HepG2 (cell line): Measurements from ENCODE around the gene SLC51B. TPM values are rescaled to one million over a fixed set of nuclear protein-coding genes. Genes with fewer than 3 reads are reported as not detected.

Source experiments
- ATAC-seq: fragments of 200-7000 bp; cut with Tn5 transposase; 3 replicates; pipeline ENCODE4 v1.9.1; 2020; ENCODE audit warnings: mild to moderate bottlenecking, moderate library complexity
- BruUV-seq: library from RNA; stranded (reverse); fragments of 400-500 nt; replicated peaks from 2 replicates; lab custom pipeline; 2021; lab: Mats Ljungman, UMichigan
- CTCF ChIA-PET: fragments of 300-600 bp; formaldehyde crosslinking; extraction: SDS; loops from one replicate; lab custom pipeline; 2021; ENCODE audit warnings: low total read pairs, inconsistent platforms, low intra/inter-chr PET ratio; lab: Yijun Ruan, JAX
- POLR2A ChIA-PET: fragments of 350-600 bp; sonication (Branson Sonifier 250); formaldehyde crosslinking; loops from one replicate; lab custom pipeline; 2020; ENCODE audit warnings: antibody characterized with exemption, inconsistent platforms; lab: Yijun Ruan, JAX
- DNase-seq: peaks from one replicate; pipeline ENCODE4 v3.0.0-alpha.2; 2015; ENCODE audit warnings: low spot score
- FAIRE-seq: peaks from 3 replicates; lab custom pipeline; 2011; peaks lifted over from hg19 to GRCh38; lab: Jason Lieb, UNC
- H2AFZ ChIP-seq: one replicate; pipeline ENCODE4 v1.6.1; 2011; ENCODE audit warnings: low read length, inconsistent platforms
- H3K27ac ChIP-seq: fragments of 300-600 bp; 3 replicates; pipeline ENCODE4 v1.8.0; 2011; ENCODE audit warnings: mixed run types, mild to moderate bottlenecking, mixed read lengths, low read length, inconsistent platforms; ENCODE audit not compliant: insufficient read depth; ENCODE audit errors: extremely low read length
- H3K27me3 ChIP-seq, 2 experiments: fragments of 200-600 bp in 1 of 2; 2 replicates in 1 of 2; 3 replicates in 1 of 2; pipeline versions ENCODE4 v1.6.0 to v1.8.0; 2011; ENCODE audit warnings: low read length in 2 of 2, mild to moderate bottlenecking in 2 of 2, moderate library complexity in 2 of 2, inconsistent platforms in 1 of 2; ENCODE audit not compliant: insufficient read depth in 2 of 2, control insufficient read depth in 1 of 2
- H3K36me3 ChIP-seq, 2 experiments: fragments of 200-600 bp in 1 of 2; replicated peaks in 1 of 2; 2 replicates in 1 of 2; 3 replicates in 1 of 2; pipeline versions ENCODE4 v1.5.1 to v1.8.0; 2011; ENCODE audit warnings: low read length in 2 of 2, inconsistent platforms in 1 of 2; ENCODE audit not compliant: insufficient read depth in 2 of 2, control insufficient read depth in 1 of 2
- H3K4me1 ChIP-seq: 2 replicates; pipeline ENCODE4 v1.5.1; 2012; ENCODE audit warnings: low read length, inconsistent platforms; ENCODE audit not compliant: insufficient read depth
- H3K4me2 ChIP-seq: 2 replicates; pipeline ENCODE4 v1.6.0; 2011; ENCODE audit warnings: low read depth, low read length, inconsistent platforms
- H3K4me3 ChIP-seq, 3 experiments: fragments of 200-600 bp in 1 of 3; sonication (generic), shearing (Covaris generic) in 1 of 3; replicated peaks in 1 of 3; 2 replicates each; pipeline ENCODE4 v1.5.1; 2011 to 2016; ENCODE audit warnings: low read length in 3 of 3, inconsistent platforms in 2 of 3, low read depth in 2 of 3, mild to moderate bottlenecking in 2 of 3, control low read depth in 1 of 3, mixed read lengths in 1 of 3; ENCODE audit not compliant: insufficient read depth in 1 of 3
- H3K79me2 ChIP-seq: one replicate; pipeline ENCODE4 v1.6.1; 2011; ENCODE audit warnings: low read length, inconsistent platforms; ENCODE audit not compliant: insufficient read depth
- H3K9ac ChIP-seq: 2 replicates; pipeline ENCODE4 v1.6.0; 2011; ENCODE audit warnings: mild to moderate bottlenecking, low read depth, low read length, inconsistent platforms; ENCODE audit not compliant: insufficient read depth
- H3K9me3 ChIP-seq: 2 replicates; pipeline ENCODE4 v1.5.1; 2012; ENCODE audit warnings: mild to moderate bottlenecking, low read length
- H4K20me1 ChIP-seq: 2 replicates; pipeline ENCODE4 v1.6.0; 2011; ENCODE audit warnings: inconsistent platforms, mild to moderate bottlenecking, low read length, moderate library complexity; ENCODE audit not compliant: insufficient read depth
- CC2D1A ChIP-seq: sonication (generic); formaldehyde crosslinking; IDR thresholded peaks from 2 replicates; pipeline ENCODE4 v1.8.1; 2023; ENCODE audit warnings: mild to moderate bottlenecking, missing genetic modification reagents
- DMAP1 ChIP-seq: IDR thresholded peaks from 2 replicates; pipeline ENCODE4 v1.6.1; 2016
- ESRRA ChIP-seq: sonication (generic); formaldehyde crosslinking; IDR thresholded peaks from 2 replicates; pipeline ENCODE4 v1.5.1; 2020; ENCODE audit warnings: mild to moderate bottlenecking, low read depth, missing genetic modification reagents
- GABPA ChIP-seq, 2 experiments: IDR thresholded peaks; 2 replicates each; pipeline ENCODE4 v1.6.1; 2011 to 2016; ENCODE audit warnings: low read depth in 2 of 2, low read length in 1 of 2, missing biosample characterization in 1 of 2, missing genetic modification characterization in 1 of 2
- HOXA7 ChIP-seq: sonication (generic); formaldehyde crosslinking; IDR thresholded peaks from 2 replicates; pipeline ENCODE4 v1.8.1; 2022; ENCODE audit warnings: mild to moderate bottlenecking, missing genetic modification reagents, moderate library complexity
- HOXA9 ChIP-seq: sonication (generic); formaldehyde crosslinking; IDR thresholded peaks from 2 replicates; pipeline ENCODE4 v1.8.1; 2022; ENCODE audit warnings: missing genetic modification reagents, mild to moderate bottlenecking, moderate library complexity, borderline replicate concordance
- MLXIP ChIP-seq: sonication (generic); formaldehyde crosslinking; IDR thresholded peaks from 2 replicates; pipeline ENCODE4 v1.9.0; 2021; ENCODE audit warnings: missing genetic modification reagents, borderline replicate concordance
- MYC ChIP-seq: sonication (generic); formaldehyde crosslinking; IDR thresholded peaks from 2 replicates; pipeline ENCODE4 v1.9.0; 2021; ENCODE audit warnings: missing genetic modification reagents, borderline replicate concordance
- NR2F6 ChIP-seq, 2 experiments: IDR thresholded peaks; 2 replicates each; pipeline ENCODE4 v1.6.1; 2016; ENCODE audit warnings: antibody characterized with exemption in 1 of 2, mild to moderate bottlenecking in 1 of 2
- SRSF9 ChIP-seq: fragments of 200-400 bp; formaldehyde crosslinking; IDR thresholded peaks from 2 replicates; pipeline ENCODE4 v1.6.1; 2018; ENCODE audit warnings: borderline replicate concordance, mild to moderate bottlenecking, low read depth, low read length; ENCODE audit not compliant: insufficient read depth, poor library complexity, severe bottlenecking
- TBX3 ChIP-seq: fragments of 450-650 bp; IDR thresholded peaks from 2 replicates; pipeline ENCODE4 v1.6.1; 2017; ENCODE audit warnings: antibody characterized with exemption, mild to moderate bottlenecking, inconsistent platforms, borderline replicate concordance
- ZBTB21 ChIP-seq: sonication (generic); formaldehyde crosslinking; IDR thresholded peaks from 2 replicates; pipeline ENCODE4 v1.4.0; 2020; ENCODE audit warnings: missing genetic modification reagents
- ZNF33B ChIP-seq: sonication (generic); formaldehyde crosslinking; IDR thresholded peaks from 2 replicates; pipeline ENCODE4 v1.5.1; 2020; ENCODE audit warnings: mild to moderate bottlenecking, missing genetic modification reagents
- ZNF382 ChIP-seq: sonication (generic); formaldehyde crosslinking; IDR thresholded peaks from 2 replicates; pipeline ENCODE4 v1.5.0; 2020; ENCODE audit warnings: missing genetic modification reagents, mild to moderate bottlenecking, borderline replicate concordance
- ZNF567 ChIP-seq: sonication (generic); formaldehyde crosslinking; IDR thresholded peaks from 2 replicates; pipeline ENCODE4 v1.8.1; 2023; ENCODE audit warnings: mild to moderate bottlenecking, missing genetic modification reagents, borderline replicate concordance
- ZNF724P ChIP-seq: sonication (generic); formaldehyde crosslinking; IDR thresholded peaks from 2 replicates; pipeline ENCODE4 v1.8.0; 2022; ENCODE audit warnings: missing genetic modification reagents, borderline replicate concordance
- ZNF747 ChIP-seq: sonication (generic); formaldehyde crosslinking; IDR thresholded peaks from 2 replicates; pipeline ENCODE4 v1.8.1; 2023; ENCODE audit warnings: missing genetic modification reagents, mild to moderate bottlenecking, borderline replicate concordance
- ZNF883 ChIP-seq: sonication (generic); formaldehyde crosslinking; IDR thresholded peaks from 2 replicates; pipeline ENCODE4 v1.5.1; 2020; ENCODE audit warnings: mild to moderate bottlenecking, missing genetic modification reagents; ENCODE audit errors: not compliant biosample characterization
- WGBS: methylation state at CpG from one replicate; pipeline ENCODE4 v1.1.6; 2017; ENCODE audit warnings: low lambda C conversion rate; 5-methylcytosine and 5-hydroxymethylcytosine counted together
- in situ Hi-C: cut with HindIII; loops from 2 replicates; pipeline ENCODE4 v1.10.0; 2017; ENCODE audit warnings: low pct_unique_long_range_greater_than_20kb; ENCODE audit not compliant: extremely low pct_ligation_motif_present
- intact Hi-C: fragments of 100-400 bp; cut with micrococcal nuclease; formaldehyde crosslinking; loops from one replicate; pipeline ENCODE4 v1.10.0; 2022; ENCODE audit not compliant: unreplicated experiment
- polyA plus RNA-seq, 8 experiments: library from polyadenylated mRNA; depleted of rRNA in 3 of 8; stranded (reverse) in 7 of 8; unstranded in 1 of 8; fragments of >200 nt; fragmentation: Illumina TruSeq in 4 of 8; extraction: Trizol in 4 of 8; gene quantifications; 2 replicates each; pipeline versions ENCODE4 v1.2.1 to v1.2.3, GENCODE V29; 2011 to 2016; ENCODE audit warnings: low read depth in 4 of 8, missing spikeins in 1 of 8, mixed read lengths in 1 of 8; ENCODE audit not compliant: insufficient read depth in 1 of 8
- total RNA-seq, 5 experiments: library from RNA; depleted of rRNA; stranded (reverse); fragments of >200 nt; fragmentation: Illumina TruSeq; extraction: Trizol; gene quantifications; 2 replicates each; pipeline ENCODE4 v1.2.3, GENCODE V29; 2016; ENCODE audit warnings: low read depth in 1 of 5
- TF ChIP-seq, protein P1 (sequence below): sonication (generic); formaldehyde crosslinking; conservative IDR thresholded peaks from 2 replicates; pipeline ENCODE4 v1.4.0; 2020; ENCODE audit warnings: missing genetic modification reagents

The SLC51B gene
- total and polyA plus RNA-seq, 2 of the 13 experiments (the other 11 are each of a cell fraction or from before 2014, with no cell fraction given): 14.9 to 17.1 TPM

- Histone ChIP-seq H3K27ac (no peak within 1 kb of the TSS), H2AFZ (no peak within 1 kb of the TSS), H3K36me3 (no peaks in the 10 kb centered on the region), H3K4me1 (peaks cover 33% of the 10 kb centered on the region), H3K4me3 (no peak within 1 kb of the TSS), H3K9ac (no peak within 1 kb of the TSS), H3K27me3 (peaks cover 1 to 23% of the 10 kb centered on the region in 2 experiments; a peak in 4 of 5 replicates), H4K20me1 (no peaks in the 10 kb centered on the region), H3K9me3 (no peaks in the 10 kb centered on the region), H3K79me2 (no peaks in the 10 kb centered on the region), H3K4me2 (no peak within 1 kb of the TSS)
- in situ Hi-C loops (no loop called here), intact Hi-C loops (no loop called here)
- POLR2A ChIA-PET: no interaction called here
- no peak for DNase-seq
- 11% methylated on average over 1 of the region's 66 CpGs for WGBS
- no peak for FAIRE-seq
- TF ChIP-seq ZNF382 (CRISPR knock-in tag) (no peak), TBX3 (no peak), ZNF567 (no peak), ZNF747 (no peak), ZNF33B (no peak), DMAP1 (CRISPR knock-in tag) (no peak), ZBTB21 (no peak), SRSF9 (no peak), ZNF724P (no peak), MYC (no peak), ZNF883 (no peak), ESRRA (CRISPR knock-in tag) (no peak), MLXIP (CRISPR knock-in tag) (no peak), NR2F6 (IDR thresholded peaks at IDR 0.05) (no peak), NR2F6 (CRISPR knock-in tag; IDR thresholded peaks at IDR 0.05) (no peak), CC2D1A (CRISPR knock-in tag) (no peak), HOXA9 (CRISPR knock-in tag) (no peak), GABPA (IDR thresholded peaks at IDR 0.05; ENCODE audit: low read depth, low read length) (no peak), GABPA (CRISPR knock-in tag; IDR thresholded peaks at IDR 0.05; ENCODE audit: low read depth) (no peak), HOXA7 (CRISPR knock-in tag) (no peak)
- TF ChIP-seq, protein P1, sequence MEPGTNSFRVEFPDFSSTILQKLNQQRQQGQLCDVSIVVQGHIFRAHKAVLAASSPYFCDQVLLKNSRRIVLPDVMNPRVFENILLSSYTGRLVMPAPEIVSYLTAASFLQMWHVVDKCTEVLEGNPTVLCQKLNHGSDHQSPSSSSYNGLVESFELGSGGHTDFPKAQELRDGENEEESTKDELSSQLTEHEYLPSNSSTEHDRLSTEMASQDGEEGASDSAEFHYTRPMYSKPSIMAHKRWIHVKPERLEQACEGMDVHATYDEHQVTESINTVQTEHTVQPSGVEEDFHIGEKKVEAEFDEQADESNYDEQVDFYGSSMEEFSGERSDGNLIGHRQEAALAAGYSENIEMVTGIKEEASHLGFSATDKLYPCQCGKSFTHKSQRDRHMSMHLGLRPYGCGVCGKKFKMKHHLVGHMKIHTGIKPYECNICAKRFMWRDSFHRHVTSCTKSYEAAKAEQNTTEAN (CRISPR knock-in tag): no peak
- no peak for ATAC-seq
- CTCF ChIA-PET: no interaction called here
- BruUV-seq: no TSS peak
Measured at GRCh38 chr15:65067645-65068402, 22.6 kb downstream of the SLC51B start, which contains the start of gene RASL12. Gene RASL12, minus strand, starts transcription at chr15:65067991. Its CDS starts 156 bp downstream, at chr15:65067835.
